ENCODE results near the gene MAP3K3. TPM values are rescaled to one million over a fixed set of nuclear protein-coding genes. Genes with fewer than 3 reads are reported as not detected.

MAP3K3 gene
- total and polyA plus RNA-seq, 9 of the 15 experiments (the other 6 are each of a cell fraction or from before 2014, with no cell fraction given) = 0.69 to 16.5 (median 12.1) TPM

- TF ChIP-seq USF1 (CRISPR knock-in tag; IDR thresholded peaks at IDR 0.05) = no peak
- TF ChIP-seq ZNF79 (CRISPR knock-in tag; IDR thresholded peaks at IDR 0.05; ENCODE audit: low read depth) = no peak
- no peak for TF ChIP-seq SETDB1 (IDR thresholded peaks at IDR 0.05; ENCODE audit: low read length)
- no peak for TF ChIP-seq BACH1 (tag; IDR thresholded peaks at IDR 0.05)
- TF ChIP-seq EWSR1 (IDR thresholded peaks at IDR 0.05; ENCODE audit: borderline replicate concordance, low read depth, partially characterized antibody) = no peak
- no peak for TF ChIP-seq SOX6 (IDR thresholded peaks at IDR 0.05)
- no peak for TF ChIP-seq CREB1 (IDR thresholded peaks at IDR 0.05)
- no peak for TF ChIP-seq CREB1 (CRISPR knock-in tag; IDR thresholded peaks at IDR 0.05)
- TF ChIP-seq HMGN3 (IDR thresholded peaks at IDR 0.05; ENCODE audit: borderline replicate concordance, extremely low read depth, insufficient read length, low read depth, low read length) = no peak
These were observed 81.5 kb downstream of the MAP3K3 start (continued) for GRCh38 chr17:63703556-63704258.

- WGBS (ENCODE audit: insufficient coverage, low coverage, missing lambda C conversion rate) = 86% methylated on average over 10 of the region's 11 CpGs
These were observed 82.0 kb downstream of the MAP3K3 start for GRCh38 chr17:63704259-63704576.

More at GRCh38 chr17:63704259-63704576, 82.0 kb downstream of the MAP3K3 start:
- no peak overlapping the region for H3K4me2 ChIP-seq (ENCODE audit: insufficient read depth, low read length)
- no peaks in the 10 kb centered on the region for H3K9me3 ChIP-seq (replicated peaks; ENCODE audit: control insufficient read depth, insufficient read depth, low read depth, low read length)
- intact Hi-C loops (cut with micrococcal nuclease) (no loop called here), in situ Hi-C loops (cut with MboI) (no loop called here)
- TF ChIP-seq LCOR (CRISPR knock-in tag; IDR thresholded peaks at IDR 0.05) (no peak), SMAD3 (CRISPR knock-in tag; conservative IDR thresholded peaks at IDR 0.05) (no peak), ZNF561 (CRISPR knock-in tag; conservative IDR thresholded peaks at IDR 0.05) (no peak)
- no peak overlapping the region; a peak in 2 of 4 replicates for H3K9ac ChIP-seq (ENCODE audit: insufficient read depth in 1 of 2, low read depth in 2 of 2, low read length in 2 of 2)
- ChIA-PET CTCF (ENCODE audit: low intra/inter-chr PET ratio) (no interaction called here), POLR2A (interaction anchor here (0.6 kb wide), 1 partner anchor 252 kb away, joined by 3 read pairs; no protein-coding TSS in a partner anchor)
- no peaks in the 10 kb centered on the region for H3K9me1 ChIP-seq (ENCODE audit: control insufficient read depth, insufficient read depth, low read length)
- no peak for DNase-seq (ENCODE audit: extremely low read depth in 1 of 4, low spot score in 3 of 4)
- no peaks in the 10 kb centered on the region for H4K20me1 ChIP-seq (replicated peaks; ENCODE audit: control insufficient read depth, insufficient read depth, low read length)
- peaks cover 0 to 23% of the 10 kb centered on the region in 2 experiments; a peak in 2 of 5 replicates for H3K4me1 ChIP-seq (replicated peaks in 1 of 2; ENCODE audit: control insufficient read depth in 2 of 2, insufficient read depth in 2 of 2, low read length in 2 of 2)
- no peak overlapping the region for H3K27ac ChIP-seq (ENCODE audit: extremely low read depth, low read depth, low read length)
- no peak for FAIRE-seq
- H2AFZ ChIP-seq (ENCODE audit: low read depth, low read length) = no peak overlapping the region
- ATAC-seq = no peak
- no peaks in the 10 kb centered on the region for H3K79me2 ChIP-seq (ENCODE audit: control insufficient read depth, insufficient read depth, low read length)
- H3K4me3 ChIP-seq = no peak overlapping the region
- H3K36me3 ChIP-seq (ENCODE audit: control insufficient read depth, insufficient read depth, low read length) = peaks cover 14% of the 10 kb centered on the region; the same call in 1 of the 3 replicates
- no TSS peak for BruUV-seq (replicated peaks)
- no peaks in the 10 kb centered on the region for H3K27me3 ChIP-seq (ENCODE audit: control insufficient read depth in 2 of 2, insufficient read depth in 2 of 2, low read length in 2 of 2)
